Measurements from ENCODE around the gene TMTC1.

DNA sequence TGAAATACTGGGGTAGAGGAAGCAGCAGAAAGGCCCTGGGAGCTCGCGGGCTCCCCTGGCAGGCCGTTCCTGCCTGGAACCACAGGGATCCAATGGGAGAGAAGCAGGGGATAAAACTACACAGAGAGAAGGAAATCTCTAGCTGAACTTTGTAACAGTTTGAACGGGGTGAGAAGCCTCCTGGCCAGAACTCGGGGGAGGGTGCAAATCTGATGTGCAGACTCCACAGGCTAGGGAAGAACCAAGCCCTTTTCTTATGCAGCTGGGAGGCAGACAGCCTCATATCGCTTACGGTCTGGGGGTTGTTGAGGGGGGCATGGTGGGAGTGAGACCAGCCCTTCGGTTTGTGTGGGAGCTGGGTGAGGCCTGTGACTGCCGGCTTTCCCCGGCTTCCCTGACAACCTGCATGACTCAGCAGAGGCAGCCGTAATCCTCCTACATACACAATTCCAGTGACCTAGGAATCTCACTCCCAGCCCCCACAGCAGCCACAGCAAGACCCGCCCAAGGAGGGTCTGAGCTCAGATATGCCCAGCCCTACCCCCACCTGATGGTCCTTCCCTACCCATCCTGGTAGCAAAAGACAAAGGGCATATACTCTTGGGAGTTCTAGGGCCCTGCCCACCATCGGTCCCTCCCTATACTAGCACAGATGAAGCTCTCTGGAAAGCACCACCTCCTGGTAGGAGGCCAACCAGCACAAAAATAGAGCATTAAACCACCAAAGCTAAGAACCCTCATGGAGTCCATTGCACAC is 143.0 kb downstream of the TMTC1 start:
- TF ChIP-seq, protein P1, sequence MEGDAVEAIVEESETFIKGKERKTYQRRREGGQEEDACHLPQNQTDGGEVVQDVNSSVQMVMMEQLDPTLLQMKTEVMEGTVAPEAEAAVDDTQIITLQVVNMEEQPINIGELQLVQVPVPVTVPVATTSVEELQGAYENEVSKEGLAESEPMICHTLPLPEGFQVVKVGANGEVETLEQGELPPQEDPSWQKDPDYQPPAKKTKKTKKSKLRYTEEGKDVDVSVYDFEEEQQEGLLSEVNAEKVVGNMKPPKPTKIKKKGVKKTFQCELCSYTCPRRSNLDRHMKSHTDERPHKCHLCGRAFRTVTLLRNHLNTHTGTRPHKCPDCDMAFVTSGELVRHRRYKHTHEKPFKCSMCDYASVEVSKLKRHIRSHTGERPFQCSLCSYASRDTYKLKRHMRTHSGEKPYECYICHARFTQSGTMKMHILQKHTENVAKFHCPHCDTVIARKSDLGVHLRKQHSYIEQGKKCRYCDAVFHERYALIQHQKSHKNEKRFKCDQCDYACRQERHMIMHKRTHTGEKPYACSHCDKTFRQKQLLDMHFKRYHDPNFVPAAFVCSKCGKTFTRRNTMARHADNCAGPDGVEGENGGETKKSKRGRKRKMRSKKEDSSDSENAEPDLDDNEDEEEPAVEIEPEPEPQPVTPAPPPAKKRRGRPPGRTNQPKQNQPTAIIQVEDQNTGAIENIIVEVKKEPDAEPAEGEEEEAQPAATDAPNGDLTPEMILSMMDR (IDR thresholded peaks at IDR 0.05), result no peak
- no peak for TF ChIP-seq POLR2A (IDR thresholded peaks at IDR 0.05)
